ENCODE results near the gene ATXN1. TPM values are rescaled to one million over a fixed set of nuclear protein-coding genes. Genes with fewer than 3 reads are reported as not detected.

The ATXN1 gene
- total RNA-seq, 1 donor from 2014 or later, result 71.2 TPM

GRCh38 chr6:16326531-16326930, 434.7 kb downstream of the ATXN1 start:
- DNase-seq (no peak), ATAC-seq (no peak)
- Histone ChIP-seq H3K9me3 (no peaks in the 10 kb centered on the region), H3K4me1 (peaks cover 19% of the 10 kb centered on the region), H3K36me3 (peaks cover 25% of the 10 kb centered on the region), H3K27ac (no peak overlapping the region), H3K4me3 (no peak overlapping the region), H3K27me3 (no peaks in the 10 kb centered on the region)
- intact Hi-C loops (cut with DNase I), result no loop called here
- TF ChIP-seq, protein P1, sequence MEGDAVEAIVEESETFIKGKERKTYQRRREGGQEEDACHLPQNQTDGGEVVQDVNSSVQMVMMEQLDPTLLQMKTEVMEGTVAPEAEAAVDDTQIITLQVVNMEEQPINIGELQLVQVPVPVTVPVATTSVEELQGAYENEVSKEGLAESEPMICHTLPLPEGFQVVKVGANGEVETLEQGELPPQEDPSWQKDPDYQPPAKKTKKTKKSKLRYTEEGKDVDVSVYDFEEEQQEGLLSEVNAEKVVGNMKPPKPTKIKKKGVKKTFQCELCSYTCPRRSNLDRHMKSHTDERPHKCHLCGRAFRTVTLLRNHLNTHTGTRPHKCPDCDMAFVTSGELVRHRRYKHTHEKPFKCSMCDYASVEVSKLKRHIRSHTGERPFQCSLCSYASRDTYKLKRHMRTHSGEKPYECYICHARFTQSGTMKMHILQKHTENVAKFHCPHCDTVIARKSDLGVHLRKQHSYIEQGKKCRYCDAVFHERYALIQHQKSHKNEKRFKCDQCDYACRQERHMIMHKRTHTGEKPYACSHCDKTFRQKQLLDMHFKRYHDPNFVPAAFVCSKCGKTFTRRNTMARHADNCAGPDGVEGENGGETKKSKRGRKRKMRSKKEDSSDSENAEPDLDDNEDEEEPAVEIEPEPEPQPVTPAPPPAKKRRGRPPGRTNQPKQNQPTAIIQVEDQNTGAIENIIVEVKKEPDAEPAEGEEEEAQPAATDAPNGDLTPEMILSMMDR (IDR thresholded peaks at IDR 0.05), result no peak

GRCh38 chr6:16324606-16325225, 436.5 kb downstream of the ATXN1 start:
- peaks cover 35% of the 10 kb centered on the region for H3K4me1 ChIP-seq
- DNase-seq, result no peak
- no peak overlapping the region for H3K27ac ChIP-seq
- H3K4me3 ChIP-seq, result no peak overlapping the region
- intact Hi-C loops (cut with DNase I), result no loop called here
- H3K9me3 ChIP-seq, result no peaks in the 10 kb centered on the region
- no peaks in the 10 kb centered on the region for H3K27me3 ChIP-seq
- no peak for ATAC-seq
- H3K36me3 ChIP-seq, result peaks cover 25% of the 10 kb centered on the region
- TF ChIP-seq, protein P1 (IDR thresholded peaks at IDR 0.05), result no peak

GRCh38 chr6:16324184-16324583, 437.1 kb downstream of the ATXN1 start:
- peaks cover 40% of the 10 kb centered on the region for H3K4me1 ChIP-seq
- intact Hi-C loops (cut with DNase I), result no loop called here
- H3K27me3 ChIP-seq, result no peaks in the 10 kb centered on the region
- ATAC-seq (no peak), DNase-seq (no peak)
- H3K36me3 ChIP-seq, result peaks cover 25% of the 10 kb centered on the region
- TF ChIP-seq, protein P1 (IDR thresholded peaks at IDR 0.05), result no peak
- no peaks in the 10 kb centered on the region for H3K9me3 ChIP-seq
- H3K27ac ChIP-seq, result no peak overlapping the region
- H3K4me3 ChIP-seq, result no peak overlapping the region

DNA sequence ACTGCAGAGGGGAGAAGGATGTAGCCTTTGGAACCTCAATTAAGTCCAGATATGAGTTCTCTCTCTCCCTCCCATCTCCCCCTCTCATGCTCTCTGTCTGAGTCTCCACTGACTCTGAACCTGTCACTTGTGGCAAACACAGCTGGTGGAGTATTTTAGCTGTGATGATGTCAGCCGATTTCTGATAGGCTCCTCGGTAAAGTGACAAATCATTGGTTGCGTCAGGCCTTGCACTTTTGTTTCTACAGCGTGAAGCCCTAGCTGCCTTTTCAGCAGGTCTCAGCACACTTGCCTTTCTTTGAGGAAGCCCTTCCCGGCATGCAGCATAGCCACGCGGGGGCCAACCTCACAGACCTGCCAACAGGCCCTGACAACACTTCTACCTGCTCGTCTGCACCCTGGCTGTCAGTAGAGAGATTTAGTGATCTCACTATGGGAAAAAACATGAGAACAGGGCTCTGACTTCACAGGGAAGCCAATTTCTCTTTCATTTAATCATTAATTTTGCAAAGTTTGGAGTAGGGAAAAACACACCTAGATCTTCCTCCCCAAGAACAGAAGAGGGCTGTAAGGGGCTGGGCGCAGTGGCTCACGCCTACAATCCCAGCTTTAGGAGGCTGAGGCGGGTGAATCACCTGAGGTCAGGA, 438.5 kb downstream of the ATXN1 start:
- H3K27me3 ChIP-seq, result no peaks in the 10 kb centered on the region
- DNase-seq (no peak), ATAC-seq (peak; percentile 67)
- H3K27ac ChIP-seq, result peak overlapping the region; percentile 48
- TF ChIP-seq, protein P1 (IDR thresholded peaks at IDR 0.05), result no peak
- no peak overlapping the region for H3K4me3 ChIP-seq
- H3K36me3 ChIP-seq, result peaks cover 21% of the 10 kb centered on the region
- intact Hi-C loops (cut with DNase I), result no loop called here
- no peaks in the 10 kb centered on the region for H3K9me3 ChIP-seq
- H3K4me1 ChIP-seq, result peaks cover 40% of the 10 kb centered on the region

GRCh38 chr6:16321826-16322225, 439.4 kb downstream of the ATXN1 start:
- H3K4me1 ChIP-seq, result peaks cover 40% of the 10 kb centered on the region
- DNase-seq, result no peak
- H3K36me3 ChIP-seq, result peaks cover 11% of the 10 kb centered on the region
- H3K9me3 ChIP-seq, result no peaks in the 10 kb centered on the region
- TF ChIP-seq, protein P1 (IDR thresholded peaks at IDR 0.05), result no peak
- no peak overlapping the region for H3K27ac ChIP-seq
- H3K4me3 ChIP-seq, result no peak overlapping the region
- no peak for ATAC-seq
- intact Hi-C loops (cut with DNase I), result no loop called here
- H3K27me3 ChIP-seq, result no peaks in the 10 kb centered on the region

Data from upper lobe of right lung (tissue), 1 donor.